Left lung (tissue), 10 donors: ENCODE results near the gene ZER1. TPM values are rescaled to one million over a fixed set of nuclear protein-coding genes. Genes with fewer than 3 reads are reported as not detected.
A peak's percentile ranks its signal among the peaks of the same experiment; 100 is the strongest.

Experiments used
- ATAC-seq: fragments of 200-7000 bp; cut with Tn5 transposase; one replicate; pipeline ENCODE4 v1.9.1; 2020; ENCODE audit warnings: moderate library complexity
- DNase-seq, 4 donors: peaks; one replicate each; pipeline ENCODE4 v3.0.0-alpha.2; 2013 to 2020
- H3K27ac ChIP-seq, 2 donors: fragments of 200-600 bp; sonication (generic) in 1 of 2; one replicate each; pipeline versions ENCODE4 v1.5.0 to v1.8.0; 2020 to 2021
- H3K27me3 ChIP-seq, 2 donors: fragments of 200-600 bp; sonication (generic) in 1 of 2; one replicate each; pipeline versions ENCODE4 v1.5.0 to v1.8.0; 2020 to 2021
- H3K36me3 ChIP-seq, 2 donors: fragments of 200-600 bp; sonication (generic) in 1 of 2; one replicate each; pipeline versions ENCODE4 v1.5.0 to v1.8.0; 2020 to 2021
- H3K4me1 ChIP-seq, 2 donors: fragments of 200-600 bp; one replicate each; pipeline ENCODE4 v1.8.0; 2021
- H3K4me3 ChIP-seq, 2 donors: fragments of 200-600 bp; sonication (generic) in 1 of 2; one replicate each; pipeline versions ENCODE4 v1.5.0 to v1.8.0; 2020 to 2021; ENCODE audit warnings: mild to moderate bottlenecking in 1 of 2
- H3K9me3 ChIP-seq, 2 donors: fragments of 200-600 bp; sonication (generic) in 1 of 2; one replicate each; pipeline versions ENCODE4 v1.5.0 to v1.8.0; 2020 to 2021
- intact Hi-C, 2 donors: fragments of 100-400 bp; cut with DNase I; formaldehyde crosslinking; loops; one replicate each; pipeline versions ENCODE4 v1.11.2 to v1.14.2; 2022
- polyA plus RNA-seq, 6 donors: library from polyadenylated mRNA; unstranded; fragments of 120-200 nt; gene quantifications; one replicate each; pipeline ENCODE4 v1.2.1, GENCODE V29; 2013; ENCODE audit not compliant: insufficient read length in 6 of 6
- total RNA-seq, 2 donors: library from RNA; stranded (reverse); fragmentation: NEBNext Ultra II Directional; extraction: Animal tissue kit (Norgen Biotek cat#: 25700); gene quantifications; one replicate each; pipeline ENCODE4 v1.2.1, GENCODE V29; 2021
- TF ChIP-seq, protein P1 (sequence below), 2 donors: fragments of 200-600 bp; sonication (generic) in 1 of 2; IDR thresholded peaks; one replicate each; pipeline versions ENCODE4 v1.5.0 to v1.8.0; 2021; ENCODE audit warnings: antibody characterized with exemption in 2 of 2
- donor health status: DM: no; HTN: yes; CAD: no.
- donor health status: DM: no; HTN: no; CAD: no.

ZER1 gene
- total and polyA plus RNA-seq, 8 donors, result 26.7 to 37.3 (median 30.2) TPM

DNA sequence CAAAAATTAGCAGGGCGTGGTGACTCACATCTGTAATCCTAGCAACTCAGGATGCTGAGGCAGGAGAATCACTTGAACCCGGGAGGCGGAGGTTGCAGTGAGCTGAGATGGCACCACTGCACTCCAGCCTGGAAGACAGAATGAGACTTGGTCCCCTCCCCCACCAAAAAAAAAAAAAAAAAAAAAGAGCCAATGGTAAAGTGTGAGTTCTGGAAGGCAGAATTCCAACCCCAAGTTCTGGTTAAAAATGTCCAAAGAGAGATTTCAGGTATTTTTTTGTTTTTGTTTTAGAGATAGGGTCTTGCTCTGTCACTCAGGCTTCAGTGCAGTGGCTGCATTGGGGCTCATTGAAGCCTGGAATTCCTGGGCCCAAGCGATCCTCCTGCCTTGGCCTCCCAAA, 84.3 kb downstream of the ZER1 start:
- intact Hi-C loops, result no loop called here
- DNase-seq, result peak in 1 of 4 donors; percentile 7
- TF ChIP-seq, protein P1, sequence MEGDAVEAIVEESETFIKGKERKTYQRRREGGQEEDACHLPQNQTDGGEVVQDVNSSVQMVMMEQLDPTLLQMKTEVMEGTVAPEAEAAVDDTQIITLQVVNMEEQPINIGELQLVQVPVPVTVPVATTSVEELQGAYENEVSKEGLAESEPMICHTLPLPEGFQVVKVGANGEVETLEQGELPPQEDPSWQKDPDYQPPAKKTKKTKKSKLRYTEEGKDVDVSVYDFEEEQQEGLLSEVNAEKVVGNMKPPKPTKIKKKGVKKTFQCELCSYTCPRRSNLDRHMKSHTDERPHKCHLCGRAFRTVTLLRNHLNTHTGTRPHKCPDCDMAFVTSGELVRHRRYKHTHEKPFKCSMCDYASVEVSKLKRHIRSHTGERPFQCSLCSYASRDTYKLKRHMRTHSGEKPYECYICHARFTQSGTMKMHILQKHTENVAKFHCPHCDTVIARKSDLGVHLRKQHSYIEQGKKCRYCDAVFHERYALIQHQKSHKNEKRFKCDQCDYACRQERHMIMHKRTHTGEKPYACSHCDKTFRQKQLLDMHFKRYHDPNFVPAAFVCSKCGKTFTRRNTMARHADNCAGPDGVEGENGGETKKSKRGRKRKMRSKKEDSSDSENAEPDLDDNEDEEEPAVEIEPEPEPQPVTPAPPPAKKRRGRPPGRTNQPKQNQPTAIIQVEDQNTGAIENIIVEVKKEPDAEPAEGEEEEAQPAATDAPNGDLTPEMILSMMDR (IDR thresholded peaks at IDR 0.05), result no peak
- no peaks in the 10 kb centered on the region for H3K27me3 ChIP-seq
- H3K36me3 ChIP-seq, result peaks cover 2 to 12% of the 10 kb centered on the region in 2 donors
- no peak for ATAC-seq
- H3K4me3 ChIP-seq, result no peak overlapping the region
- peaks cover 27 to 79% of the 10 kb centered on the region in 2 donors for H3K4me1 ChIP-seq
- H3K9me3 ChIP-seq, result no peaks in the 10 kb centered on the region
- H3K27ac ChIP-seq, result peak overlapping the region in 1 of 2 donors; percentile 96

DNA sequence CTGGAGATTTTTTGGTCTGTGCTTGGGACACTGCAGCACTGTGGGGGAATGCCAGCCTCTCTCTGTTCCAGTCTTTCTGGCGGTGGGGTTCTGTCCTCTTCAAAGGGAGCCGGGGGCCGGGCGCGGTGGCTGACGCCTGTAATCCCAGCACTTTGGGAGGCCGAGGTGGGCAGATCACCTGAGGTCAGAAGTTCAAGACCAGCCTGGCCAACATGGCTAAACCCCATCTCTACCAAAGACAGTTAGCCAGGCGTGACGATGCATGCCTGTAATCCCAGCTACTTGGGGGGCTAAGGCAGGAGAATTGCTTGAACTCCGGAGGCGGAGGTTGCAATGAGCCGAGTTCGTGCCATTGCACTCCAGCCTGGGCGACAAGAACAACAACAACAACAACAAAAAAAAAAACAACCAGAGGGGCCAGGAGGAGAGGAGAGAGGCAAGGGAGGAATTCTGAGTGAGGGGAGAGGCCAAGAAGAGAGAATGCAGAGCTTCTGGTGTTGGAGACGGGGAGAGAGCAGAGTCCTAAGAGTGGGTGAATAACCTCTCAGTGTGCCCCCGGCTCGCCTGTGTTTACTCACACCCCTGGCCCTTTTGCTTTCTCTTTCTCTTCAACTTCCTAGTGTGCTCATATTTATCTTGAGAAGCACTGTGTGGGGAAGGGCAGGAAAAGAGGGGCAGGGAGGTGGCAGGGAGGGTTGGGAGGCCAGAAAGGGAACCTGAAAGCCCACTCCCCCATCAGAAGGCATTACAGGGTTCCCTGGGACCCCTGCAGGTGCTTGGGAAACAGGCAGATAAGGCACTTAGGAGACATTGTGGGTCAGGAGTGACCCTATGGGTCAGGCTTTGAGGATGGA, 85.9 kb downstream of the ZER1 start:
- DNase-seq (peak in 2 of 4 donors; percentile 48 to 54), ATAC-seq (no peak)
- TF ChIP-seq, protein P1 (IDR thresholded peaks at IDR 0.05), result no peak
- Histone ChIP-seq H3K4me1 (peaks cover 21 to 70% of the 10 kb centered on the region in 2 donors), H3K27ac (peak overlapping the region; percentile 88 to 93), H3K9me3 (no peaks in the 10 kb centered on the region), H3K36me3 (no peaks in the 10 kb centered on the region), H3K4me3 (peak overlapping the region in 1 of 2 donors; percentile 86), H3K27me3 (no peaks in the 10 kb centered on the region)
- intact Hi-C loops, result no loop called here

DNA sequence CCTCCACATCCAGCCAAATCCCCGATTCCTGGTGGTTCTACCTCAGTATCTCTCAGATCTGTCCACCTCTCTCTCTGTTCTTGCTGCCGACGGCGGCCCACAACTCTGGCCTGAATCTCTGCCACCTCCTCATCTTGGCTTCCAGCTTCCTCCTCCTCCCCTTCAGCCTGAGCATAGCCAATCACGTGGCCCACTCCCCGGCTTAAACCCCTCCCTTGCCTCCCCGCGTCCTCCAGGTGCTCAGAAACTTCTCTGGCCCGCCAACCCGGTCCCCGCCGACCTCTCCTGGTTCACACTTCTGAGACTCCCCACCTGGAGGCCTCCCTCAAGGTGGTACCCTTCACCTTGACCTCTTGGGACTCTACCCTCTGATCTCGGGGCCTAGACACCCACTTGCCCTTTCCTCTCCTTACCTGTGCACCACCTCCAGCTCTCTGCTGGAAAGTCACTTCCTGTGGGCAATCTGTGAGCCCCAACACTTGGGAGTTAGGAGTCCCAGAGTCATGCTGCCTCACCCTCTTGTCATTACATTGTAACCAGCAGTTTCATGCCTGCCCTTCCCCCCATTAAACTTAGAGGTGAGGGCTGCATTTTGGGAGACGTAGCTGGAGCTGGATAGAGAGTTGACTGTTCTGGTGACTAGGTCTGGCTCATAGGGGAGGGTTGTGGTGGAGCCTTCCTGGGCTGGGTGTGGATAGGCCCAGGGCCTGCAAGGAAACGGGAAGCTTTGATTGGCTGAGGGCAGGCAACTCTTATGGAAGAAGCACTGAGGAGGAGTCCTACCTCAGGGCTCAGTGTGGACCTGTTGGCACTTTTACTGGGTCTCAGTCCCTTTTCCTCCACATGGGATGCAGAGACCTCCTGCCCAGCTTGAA, 87.2 kb downstream of the ZER1 start:
- peak overlapping the region; percentile 65 to 86 for H3K4me3 ChIP-seq
- no peaks in the 10 kb centered on the region for H3K36me3 ChIP-seq
- peaks cover 16 to 62% of the 10 kb centered on the region in 2 donors for H3K4me1 ChIP-seq
- DNase-seq, result peak; percentile 67 to 95 (median 88)
- H3K27ac ChIP-seq, result peak overlapping the region; percentile 88 to 93
- no peaks in the 10 kb centered on the region for H3K9me3 ChIP-seq
- intact Hi-C loops, result no loop called here
- peak; percentile 74 for ATAC-seq
- TF ChIP-seq, protein P1 (IDR thresholded peaks at IDR 0.05), result no peak
- no peaks in the 10 kb centered on the region for H3K27me3 ChIP-seq

DNA sequence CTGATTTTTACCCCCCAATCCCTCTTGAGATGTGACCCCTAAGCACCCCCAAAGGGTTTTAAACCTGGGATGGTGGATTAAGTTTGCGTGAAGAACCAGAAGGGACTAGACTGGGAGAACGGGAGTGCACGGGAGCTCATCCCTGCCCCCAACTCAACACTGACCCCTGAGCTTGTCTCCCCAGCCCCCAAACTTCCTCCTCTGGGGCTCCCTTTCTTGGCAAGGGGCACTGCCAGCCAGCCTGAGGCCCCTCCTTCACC, 87.7 kb downstream of the ZER1 start:
- peaks cover 16 to 62% of the 10 kb centered on the region in 2 donors for H3K4me1 ChIP-seq
- intact Hi-C loops, result no loop called here
- DNase-seq, result no peak
- ATAC-seq, result peak; percentile 6
- H3K36me3 ChIP-seq, result no peaks in the 10 kb centered on the region
- H3K27ac ChIP-seq, result peak overlapping the region; percentile 88 to 93
- TF ChIP-seq, protein P1 (IDR thresholded peaks at IDR 0.05), result no peak
- peak overlapping the region; percentile 65 to 86 for H3K4me3 ChIP-seq
- H3K27me3 ChIP-seq, result no peaks in the 10 kb centered on the region
- H3K9me3 ChIP-seq, result no peaks in the 10 kb centered on the region
